ENCODE results near the gene TNFSF12. TPM values are rescaled to one million over a fixed set of nuclear protein-coding genes. Genes with fewer than 3 reads are reported as not detected.

TNFSF12 gene
- total RNA-seq, 2 donors from 2014 or later: 54.6 to 98.3 TPM

- ATAC-seq (ENCODE audit: insufficient number of reproducible peaks, low FRiP score, low read depth): no peak
- peaks cover 54% of the 10 kb centered on the region for H3K36me3 ChIP-seq
- no peaks in the 10 kb centered on the region for H3K9me3 ChIP-seq
- H3K4me3 ChIP-seq: peak overlapping the region; percentile 66
- TF ChIP-seq CTCF (IDR thresholded peaks at IDR 0.05): no peak
- H3K4me1 ChIP-seq (ENCODE audit: control insufficient read depth in 1 of 2, low read depth in 2 of 2): peaks cover 16 to 22% of the 10 kb centered on the region in 2 donors
- DNase-seq (ENCODE audit: low spot score): no peak
- peak overlapping the region; percentile 86 to 87 for H3K27ac ChIP-seq
- no peaks in the 10 kb centered on the region for H3K27me3 ChIP-seq (replicated peaks; ENCODE audit: insufficient read depth)
Observed at GRCh38 chr17:7572338-7572587, 23.4 kb downstream of the TNFSF12 start.

GRCh38 chr17:7572588-7573323, 23.9 kb downstream of the TNFSF12 start:
- Histone ChIP-seq H3K4me1 (ENCODE audit: control insufficient read depth in 1 of 2, low read depth in 2 of 2) (peaks cover 16 to 22% of the 10 kb centered on the region in 2 donors), H3K36me3 (peaks cover 54% of the 10 kb centered on the region), H3K27me3 (replicated peaks; ENCODE audit: insufficient read depth) (no peaks in the 10 kb centered on the region), H3K4me3 (peak overlapping the region; percentile 97), H3K27ac (peak overlapping the region; percentile 99 to 100), H3K9me3 (no peaks in the 10 kb centered on the region)
- no peak for TF ChIP-seq CTCF (IDR thresholded peaks at IDR 0.05)
- DNase-seq (ENCODE audit: low spot score) (peak; percentile 96), ATAC-seq (ENCODE audit: insufficient number of reproducible peaks, low FRiP score, low read depth) (peak; percentile 91)

GRCh38 chr17:7573324-7574080, 24.6 kb downstream of the TNFSF12 start:
- H3K4me3 ChIP-seq: peak overlapping the region; percentile 97
- TF ChIP-seq CTCF (IDR thresholded peaks at IDR 0.05): no peak
- peaks cover 17 to 23% of the 10 kb centered on the region in 2 donors for H3K4me1 ChIP-seq (ENCODE audit: control insufficient read depth in 1 of 2, low read depth in 2 of 2)
- H3K9me3 ChIP-seq: no peaks in the 10 kb centered on the region
- H3K27me3 ChIP-seq (replicated peaks; ENCODE audit: insufficient read depth): no peaks in the 10 kb centered on the region
- ATAC-seq (ENCODE audit: insufficient number of reproducible peaks, low FRiP score, low read depth) (peak; percentile 44), DNase-seq (ENCODE audit: low spot score) (peak; percentile 76)
- H3K27ac ChIP-seq: peak overlapping the region; percentile 99 to 100
- peaks cover 62% of the 10 kb centered on the region for H3K36me3 ChIP-seq

- peaks cover 64% of the 10 kb centered on the region for H3K36me3 ChIP-seq
- peaks cover 25 to 32% of the 10 kb centered on the region in 2 donors for H3K4me1 ChIP-seq (ENCODE audit: control insufficient read depth in 1 of 2, low read depth in 2 of 2)
- H3K27me3 ChIP-seq (replicated peaks; ENCODE audit: insufficient read depth): no peaks in the 10 kb centered on the region
- H3K27ac ChIP-seq: peak overlapping the region; percentile 99 to 100
- no peaks in the 10 kb centered on the region for H3K9me3 ChIP-seq
- H3K4me3 ChIP-seq: peak overlapping the region; percentile 97
- ATAC-seq (ENCODE audit: insufficient number of reproducible peaks, low FRiP score, low read depth) (no peak), DNase-seq (ENCODE audit: low spot score) (no peak)
- no peak for TF ChIP-seq CTCF (IDR thresholded peaks at IDR 0.05)
Observed at GRCh38 chr17:7574176-7574953, 25.5 kb downstream of the TNFSF12 start.

GRCh38 chr17:7575481-7575883, 26.6 kb downstream of the TNFSF12 start:
- DNase-seq (ENCODE audit: low spot score) (no peak), ATAC-seq (ENCODE audit: insufficient number of reproducible peaks, low FRiP score, low read depth) (no peak)
- H3K27me3 ChIP-seq (replicated peaks; ENCODE audit: insufficient read depth): no peaks in the 10 kb centered on the region
- H3K9me3 ChIP-seq: no peaks in the 10 kb centered on the region
- H3K27ac ChIP-seq: peak overlapping the region in 1 of 2 donors; percentile 19
- no peak overlapping the region for H3K4me3 ChIP-seq
- peaks cover 55% of the 10 kb centered on the region for H3K36me3 ChIP-seq
- H3K4me1 ChIP-seq (ENCODE audit: control insufficient read depth in 1 of 2, low read depth in 2 of 2): peaks cover 33 to 43% of the 10 kb centered on the region in 2 donors
- no peak for TF ChIP-seq CTCF (IDR thresholded peaks at IDR 0.05)
